Stimulated activated CD8-positive, alpha-beta memory T cell treated with anti-CD3 and anti-CD28 coated beads, Interleukin-15, amount 100 ng/mL, for 24 hours (primary cell): ENCODE measurements around the gene PID1.

Source experiments
- DNase-seq: peaks from one replicate; pipeline ENCODE4 v3.0.0-alpha.2; 2020; ENCODE audit warnings: low read depth

PID1 gene

DNA sequence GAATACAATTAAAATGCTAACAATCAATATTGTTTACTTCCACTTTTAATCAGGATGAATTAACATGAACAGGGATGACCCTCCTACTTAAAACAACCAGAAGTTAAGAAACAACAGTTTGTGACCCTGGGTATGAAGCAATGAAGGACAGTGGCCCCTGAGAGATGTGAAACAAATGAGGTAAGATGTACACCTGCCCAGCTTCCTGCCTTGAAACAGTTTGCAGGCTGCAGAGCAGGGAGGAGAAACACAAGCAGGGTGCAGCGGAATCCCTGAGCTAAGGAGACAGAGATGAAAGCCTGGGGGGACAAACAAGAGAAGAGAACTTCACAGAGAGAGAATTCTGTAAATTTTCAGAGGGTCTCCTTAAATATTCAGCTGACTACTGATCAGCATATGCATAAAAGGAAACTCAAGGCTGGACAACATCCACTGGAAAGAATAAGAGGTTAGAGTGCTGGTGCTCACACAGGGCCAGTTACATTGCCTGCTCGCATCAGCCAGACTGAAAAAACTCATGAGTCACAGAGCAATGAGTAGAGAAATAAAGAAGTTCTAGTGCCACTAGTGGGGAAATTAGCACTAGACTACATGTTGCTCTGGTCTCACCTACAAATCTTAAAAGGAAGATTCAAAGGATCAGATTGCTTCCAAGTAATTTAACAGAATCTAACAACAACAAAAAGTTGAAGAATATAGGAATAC is 106.4 kb downstream of the PID1 start:
- no peak for DNase-seq

DNA sequence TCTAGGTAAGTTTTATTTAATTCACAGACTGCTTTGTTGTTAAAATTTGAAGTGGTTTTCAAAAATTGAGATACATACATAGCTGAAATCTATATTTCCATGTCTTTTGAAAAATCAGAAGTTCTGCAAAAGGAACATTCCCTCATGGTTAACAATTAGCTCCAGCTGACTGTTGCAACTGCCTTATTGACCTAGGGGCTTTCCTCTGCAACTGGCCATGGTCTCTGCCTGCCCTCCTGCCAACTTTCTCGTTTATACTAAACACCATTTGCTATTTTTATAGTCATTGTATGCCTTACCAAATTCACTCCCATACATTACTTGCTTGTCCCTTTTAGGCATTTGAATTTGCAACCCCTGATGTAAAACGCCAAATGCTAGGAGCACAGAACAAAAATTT is 107.2 kb downstream of the PID1 start:
- DNase-seq = no peak

DNA sequence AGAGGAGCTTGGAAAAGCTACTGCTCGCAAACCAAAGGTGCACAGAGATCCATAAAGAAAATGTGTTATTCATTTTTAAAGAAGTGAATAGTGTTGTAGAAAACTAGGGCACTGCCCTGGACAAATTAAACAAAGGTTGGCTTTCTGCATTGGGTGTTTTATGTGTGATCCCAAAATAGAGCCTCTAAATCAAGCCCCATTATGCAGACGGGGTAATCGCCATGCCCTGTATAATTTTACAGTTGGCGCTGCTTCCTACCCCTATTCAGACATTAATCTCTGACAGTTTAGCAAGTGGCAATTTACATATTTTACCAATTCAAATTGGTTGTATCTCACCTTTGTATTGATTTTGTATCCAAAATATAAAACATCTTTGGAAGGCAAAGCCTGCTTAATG is 109.1 kb downstream of the PID1 start:
- DNase-seq = no peak

DNA sequence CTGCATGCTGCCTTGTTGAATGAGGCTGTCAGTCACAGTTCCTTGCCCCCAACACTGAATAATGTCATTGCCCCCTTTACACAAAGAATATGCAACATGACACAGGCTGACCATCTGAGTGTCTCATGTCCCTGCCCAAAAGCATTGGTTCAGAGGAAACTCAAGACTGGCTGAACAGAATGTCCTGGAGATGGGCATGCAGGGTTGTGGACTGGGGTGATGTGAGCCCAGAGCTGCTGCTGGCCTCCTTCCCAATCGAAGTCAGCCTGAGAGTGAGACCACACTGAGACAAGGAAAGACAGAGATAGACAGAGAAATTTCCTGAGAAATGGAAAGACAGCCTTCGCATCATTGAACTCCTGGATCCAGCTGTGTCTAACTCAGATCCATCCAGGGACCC is 110.1 kb downstream of the PID1 start:
- DNase-seq = no peak

DNA sequence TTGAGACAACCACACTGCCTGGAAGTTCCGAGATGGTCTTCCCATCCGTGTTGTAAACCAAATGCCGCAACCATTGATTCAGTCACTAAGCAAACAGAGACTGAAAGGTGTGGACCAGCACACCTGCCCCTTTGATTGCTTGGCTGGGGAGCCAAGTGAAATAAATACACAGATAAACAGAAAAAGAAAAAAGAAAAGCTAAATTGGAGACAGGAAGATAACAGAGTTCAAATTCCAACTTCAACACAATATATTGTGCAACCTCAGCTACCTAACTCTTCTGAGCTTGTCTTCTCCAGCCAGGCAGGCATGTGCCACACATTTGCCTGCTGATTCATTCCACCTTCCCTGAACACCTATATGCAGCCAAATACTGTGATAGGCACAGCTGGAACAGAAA is 110.9 kb downstream of the PID1 start:
- no peak for DNase-seq

DNA sequence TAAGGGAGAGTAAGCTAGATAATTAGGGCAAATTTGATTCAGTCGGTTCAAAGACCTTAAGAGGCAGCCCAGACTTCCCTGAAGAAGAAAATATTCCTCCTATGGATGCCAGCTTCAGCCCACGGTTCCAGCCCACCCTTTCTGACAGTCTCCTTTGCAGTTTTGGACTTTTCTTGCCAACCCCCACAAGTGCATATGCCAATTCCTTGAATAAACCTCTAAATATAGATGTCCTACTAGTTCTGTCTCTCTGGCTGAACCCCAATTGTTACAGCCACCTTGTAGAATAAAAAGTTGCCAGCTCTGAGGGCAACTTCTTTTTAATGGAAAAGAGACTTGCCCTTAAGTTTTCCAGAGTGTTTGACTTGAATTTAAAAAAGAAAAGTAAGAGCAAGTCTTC is 111.7 kb downstream of the PID1 start:
- DNase-seq = no peak

DNA sequence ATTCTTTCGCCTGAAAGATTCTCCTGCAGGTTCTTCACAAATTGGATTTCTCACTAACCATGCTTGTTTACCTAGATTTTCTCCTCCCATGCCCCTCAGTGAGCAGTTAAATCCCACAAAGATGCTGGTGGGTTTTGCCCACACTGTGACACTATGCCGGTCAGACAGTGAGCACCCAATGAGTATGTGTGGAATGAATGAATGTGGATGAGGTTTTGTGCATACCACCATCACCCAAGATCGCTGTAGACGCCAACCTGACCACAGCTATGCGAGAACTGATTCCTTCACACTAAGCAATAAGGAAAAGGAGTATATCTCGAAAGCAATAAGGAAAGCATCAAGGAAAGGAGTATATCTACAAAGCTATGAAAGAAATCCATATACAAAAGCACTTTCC is 116.7 kb downstream of the PID1 start:
- no peak for DNase-seq

DNA sequence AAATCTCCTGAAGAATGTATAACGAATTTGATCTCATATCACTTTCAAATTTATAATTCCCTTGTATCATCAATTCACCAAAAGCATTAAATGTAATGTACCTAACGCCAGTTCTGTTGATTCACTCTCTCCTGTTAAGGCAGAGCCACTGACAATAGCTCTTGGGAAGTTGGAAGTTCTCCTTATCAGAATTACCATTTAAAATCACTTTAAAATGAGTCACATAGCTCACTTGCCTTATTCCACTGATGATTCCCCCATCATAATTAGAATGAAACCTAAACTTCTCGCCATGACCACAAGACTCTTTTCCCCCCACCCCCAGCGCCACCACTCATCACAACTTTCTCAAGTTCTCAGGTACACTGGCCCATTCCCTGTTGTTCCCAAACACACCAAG is 117.1 kb downstream of the PID1 start:
- DNase-seq = no peak

DNA sequence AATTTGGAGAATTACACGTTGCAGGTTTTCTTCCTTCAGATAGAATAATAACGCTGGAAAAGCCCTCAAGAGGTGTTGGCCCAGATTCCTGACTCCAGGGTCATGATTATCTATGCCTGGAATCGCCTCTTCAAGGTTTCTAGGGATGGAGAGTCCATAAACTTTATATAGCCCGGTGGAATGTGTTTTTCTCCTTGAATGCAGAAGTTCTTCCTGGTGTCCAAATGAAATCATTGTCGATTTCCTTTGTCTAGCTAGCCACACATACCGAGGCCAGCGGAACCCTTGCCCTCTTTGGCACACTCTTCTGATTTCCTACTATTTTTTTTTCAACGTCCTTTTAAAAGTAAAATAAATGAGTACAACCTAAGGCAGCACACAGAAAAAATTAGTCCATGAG is 117.8 kb downstream of the PID1 start:
- no peak for DNase-seq

DNA sequence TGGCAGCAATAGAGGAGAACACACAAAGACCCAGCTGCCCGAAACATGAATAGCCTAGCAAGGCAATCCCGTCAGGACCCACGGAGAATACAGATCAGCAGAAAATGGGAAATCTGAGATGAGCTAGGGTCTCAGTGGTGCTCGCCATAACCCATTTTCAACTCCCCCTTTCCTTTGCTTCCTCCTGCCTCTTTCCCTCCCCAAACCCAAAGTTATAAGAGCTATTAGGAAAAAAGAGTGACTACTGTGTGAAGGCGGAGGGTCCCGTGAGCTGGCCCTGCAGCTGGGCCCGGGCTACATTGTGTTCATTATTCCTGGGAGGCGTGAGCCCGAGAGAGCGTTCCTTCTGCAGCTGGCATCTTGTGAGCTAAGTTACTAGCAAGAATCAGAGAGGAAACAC is 118.4 kb downstream of the PID1 start:
- no peak for DNase-seq

DNA sequence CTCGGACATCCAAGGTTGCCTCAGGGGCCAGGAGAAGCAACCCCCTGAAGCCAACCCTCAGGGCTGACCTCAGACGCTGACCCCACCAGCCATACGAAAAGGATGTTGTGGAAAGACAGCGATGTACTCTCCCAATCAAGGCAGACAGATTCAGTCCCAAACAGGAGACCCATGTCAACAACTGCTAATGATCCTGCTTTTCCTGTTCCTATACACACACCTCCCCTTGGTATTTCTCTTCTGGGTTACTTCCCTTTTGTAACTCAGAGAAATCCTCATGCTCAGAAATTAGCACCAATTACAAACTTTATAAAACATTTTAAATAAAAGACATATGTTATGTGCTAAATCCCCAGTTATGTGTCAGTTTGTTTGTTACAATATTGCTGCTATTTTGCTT is 120.8 kb downstream of the PID1 start:
- DNase-seq = no peak

DNA sequence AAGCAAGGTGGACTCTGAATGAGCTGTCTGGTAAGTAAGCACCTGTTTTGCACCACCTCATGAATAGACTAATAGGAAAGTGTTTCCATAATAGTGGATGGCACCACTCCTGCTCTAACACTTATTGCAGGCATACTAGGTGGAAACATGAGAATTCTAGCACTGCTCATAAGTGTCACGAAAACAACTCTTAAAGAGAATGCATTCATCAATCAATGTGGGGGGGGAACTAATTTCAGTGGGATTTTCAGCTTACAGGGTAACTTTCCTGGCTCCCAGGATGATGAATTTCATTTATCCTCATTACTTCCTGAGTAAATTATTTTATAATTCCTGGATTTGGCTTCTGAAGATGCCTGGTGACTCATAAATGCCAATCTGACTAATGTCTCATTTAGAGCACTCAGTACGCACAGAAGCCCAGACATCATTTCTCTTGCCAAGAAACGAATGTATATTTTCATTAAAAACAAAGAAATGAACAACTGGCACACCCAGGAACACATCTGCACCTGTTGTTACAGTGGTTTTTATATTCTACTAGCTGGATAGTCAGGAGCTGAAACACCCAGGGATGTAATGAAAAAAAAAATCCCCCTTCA is 129.6 kb downstream of the PID1 start:
- DNase-seq = no peak

DNA sequence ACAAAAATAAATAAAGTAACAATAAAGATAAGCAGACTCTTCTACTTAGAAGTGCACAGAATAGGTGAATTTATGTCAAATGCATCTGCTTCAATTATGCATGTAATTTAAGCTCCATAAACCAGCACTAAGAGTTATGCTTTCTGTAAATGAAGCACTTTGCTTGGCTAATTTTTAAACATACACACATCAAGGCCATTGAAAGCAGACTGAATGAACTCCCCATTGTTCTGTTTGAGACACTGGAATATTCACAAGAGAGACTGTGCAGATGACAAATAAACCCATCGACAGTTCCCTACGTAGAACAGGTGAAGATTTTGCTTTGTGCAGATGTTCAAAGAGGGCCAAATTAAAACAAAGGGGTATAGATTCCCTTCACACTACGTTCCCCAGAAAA is 133.4 kb downstream of the PID1 start:
- no peak for DNase-seq

DNA sequence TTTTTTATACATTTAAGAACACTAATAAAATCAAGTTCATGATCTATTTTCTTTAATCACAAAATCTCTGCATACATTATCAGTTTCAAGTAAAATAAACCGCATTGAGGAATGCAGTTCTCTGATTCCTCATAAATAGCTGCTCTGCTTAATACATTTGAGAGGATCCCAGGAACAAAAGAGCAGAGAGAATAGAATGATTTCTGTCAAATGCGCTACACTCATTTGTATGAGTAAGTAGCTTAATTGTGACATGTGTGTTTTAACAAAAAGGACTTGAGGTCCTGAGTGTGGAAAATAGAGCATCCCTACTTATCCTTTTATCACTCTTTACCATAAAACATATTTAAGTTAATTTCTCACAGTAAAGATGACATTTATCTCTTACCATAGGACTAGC is 134.0 kb downstream of the PID1 start:
- DNase-seq = no peak

DNA sequence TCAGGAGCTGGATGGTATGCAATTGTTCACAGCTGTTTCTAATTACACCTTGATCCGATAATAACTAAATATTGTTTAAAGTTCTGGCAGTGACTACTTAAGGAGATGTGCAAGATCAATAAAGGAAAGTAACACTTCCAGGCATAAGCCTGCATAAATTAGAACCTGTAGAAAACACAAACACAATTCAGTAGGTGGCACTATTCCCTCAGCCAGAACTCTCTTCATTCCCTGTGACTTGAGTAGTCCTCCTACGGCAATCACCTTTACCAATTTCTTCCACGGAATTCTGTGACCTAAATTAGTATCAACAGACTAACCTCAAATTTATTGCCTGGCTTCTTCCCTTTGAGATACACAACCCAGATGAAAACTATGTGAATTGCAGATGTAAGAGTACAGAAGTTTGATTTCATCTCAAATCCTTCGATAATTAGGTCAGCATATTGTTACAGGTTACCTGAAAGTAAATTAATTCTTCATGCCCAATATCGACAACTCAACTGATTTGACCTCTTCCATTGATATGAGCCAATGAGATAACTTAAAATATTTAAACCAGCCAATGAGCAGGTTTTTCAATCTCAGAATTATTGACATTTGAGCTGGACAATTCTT is 137.8 kb downstream of the PID1 start:
- DNase-seq = no peak

DNA sequence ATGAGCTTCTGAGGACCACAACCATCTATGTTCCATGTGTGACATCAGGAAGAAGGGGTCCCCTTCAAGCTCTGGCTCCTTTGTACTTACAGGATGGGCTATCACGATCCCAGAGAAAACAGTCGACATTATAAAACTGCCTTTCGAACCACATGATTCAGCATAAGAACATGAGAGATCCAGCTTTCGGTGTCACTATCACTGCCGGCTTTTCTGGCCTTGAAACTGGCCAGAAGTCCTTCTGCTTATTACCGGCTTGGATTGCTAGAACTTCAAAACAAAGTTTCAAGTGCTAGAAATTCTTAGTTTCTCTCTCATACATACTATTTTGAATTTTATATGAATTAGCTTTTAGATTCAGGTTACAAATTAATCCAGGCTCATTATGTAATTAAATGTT is 138.9 kb downstream of the PID1 start:
- DNase-seq = no peak

DNA sequence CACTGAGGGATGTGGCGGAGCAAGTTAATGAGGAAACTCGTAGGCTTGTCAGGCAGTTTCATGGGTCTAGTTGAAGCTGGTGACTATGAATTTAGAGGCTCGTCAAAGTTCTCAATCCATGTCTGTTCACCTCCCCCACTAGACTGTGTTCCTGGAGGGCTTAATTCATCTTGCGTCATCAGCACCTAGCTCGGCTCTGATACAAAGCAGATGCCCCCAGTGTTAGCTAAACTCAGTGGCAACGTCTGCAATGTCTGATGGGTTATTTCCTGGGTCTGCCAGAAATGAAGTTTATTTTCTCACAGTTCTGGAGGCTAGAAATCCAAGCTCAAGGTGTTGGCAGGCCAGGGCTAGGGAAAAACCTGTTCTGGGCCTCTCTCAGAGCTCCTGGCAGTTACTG is 140.6 kb downstream of the PID1 start:
- no peak for DNase-seq

DNA sequence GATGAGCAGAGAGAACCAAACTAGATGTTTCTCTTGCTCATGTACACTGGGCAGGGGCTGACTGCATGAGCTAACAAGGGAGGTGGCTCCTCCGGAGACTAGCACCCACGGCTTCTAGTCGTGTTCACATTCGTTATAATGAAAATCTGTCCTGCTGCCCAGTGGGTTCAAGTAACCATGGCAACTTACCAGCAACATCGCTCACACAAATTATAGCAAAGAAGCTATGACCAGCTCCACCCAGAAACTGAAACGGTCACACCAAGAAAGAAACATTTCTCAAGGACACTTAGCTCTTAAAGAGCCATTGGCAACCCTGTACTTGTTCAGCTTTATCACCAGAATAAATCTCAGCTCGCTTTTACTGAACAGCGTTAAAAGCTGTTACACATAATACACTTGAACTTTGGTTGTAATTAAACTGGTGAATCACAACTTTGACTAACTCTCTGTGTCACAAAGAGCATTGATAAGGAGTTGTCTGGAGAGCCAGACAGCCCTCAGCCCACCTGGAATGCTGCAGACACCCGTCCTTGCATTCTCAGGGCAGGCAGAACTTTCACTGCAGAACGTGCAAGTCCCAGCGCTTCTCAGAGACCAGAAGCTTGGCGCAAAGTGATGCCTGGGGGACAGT is 141.2 kb downstream of the PID1 start:
- no peak for DNase-seq

DNA sequence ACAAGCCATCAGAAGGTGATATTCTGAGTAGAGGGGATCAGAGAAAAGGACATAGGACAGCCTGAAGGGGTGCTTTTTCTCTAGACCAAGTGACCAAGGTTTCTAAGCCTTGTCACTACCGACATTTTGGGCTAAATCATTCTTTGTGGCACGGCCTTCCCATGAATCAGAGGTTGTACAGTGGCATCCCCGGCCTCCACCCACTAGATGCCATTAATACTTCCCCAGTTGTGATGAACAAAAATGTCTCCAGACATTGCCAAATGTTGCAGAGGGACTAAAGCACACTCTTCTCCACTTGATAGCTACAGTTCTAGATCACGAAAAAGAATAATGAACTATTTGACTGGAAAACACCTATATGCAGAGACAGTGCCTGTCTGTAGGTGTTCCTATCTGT is 143.6 kb downstream of the PID1 start:
- DNase-seq = no peak

DNA sequence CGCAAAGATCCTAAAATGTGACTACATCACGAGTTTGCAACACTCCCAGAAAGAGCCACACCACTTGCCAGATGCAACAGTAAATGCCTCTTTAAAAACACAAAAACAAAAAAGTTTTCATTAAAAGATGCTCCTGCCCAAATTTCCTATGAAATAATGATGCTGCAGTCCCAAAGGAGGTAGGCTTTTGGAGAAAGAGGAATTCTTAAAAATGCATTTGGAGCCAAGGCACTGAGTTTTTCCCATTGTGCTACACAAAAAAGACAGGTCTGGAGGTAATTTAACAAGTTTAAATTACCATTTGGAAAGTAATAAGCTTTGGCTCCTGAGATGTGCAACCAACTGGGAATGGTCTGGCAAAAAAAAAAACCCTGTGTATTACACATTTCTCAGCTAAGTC is 145.0 kb downstream of the PID1 start:
- no peak for DNase-seq

DNA sequence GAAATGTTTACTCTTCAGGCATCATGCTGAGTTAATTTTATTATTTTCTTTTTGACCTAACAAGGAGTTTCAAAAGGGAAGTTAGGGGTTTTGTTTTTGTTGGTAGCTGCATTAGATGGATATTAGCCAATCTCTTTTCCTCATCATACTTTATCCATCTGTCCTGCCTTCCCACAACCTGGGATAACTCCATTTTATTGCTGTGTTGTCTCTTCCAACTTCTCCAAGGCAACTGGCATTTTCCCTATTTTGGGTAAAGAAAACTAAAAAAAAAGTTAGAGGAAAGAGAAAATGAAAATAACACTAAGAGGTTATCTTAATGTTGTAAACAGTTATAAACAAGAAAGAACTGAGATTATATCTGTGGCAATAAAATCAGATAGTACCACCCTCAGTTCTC is 147.0 kb downstream of the PID1 start:
- DNase-seq = no peak

DNA sequence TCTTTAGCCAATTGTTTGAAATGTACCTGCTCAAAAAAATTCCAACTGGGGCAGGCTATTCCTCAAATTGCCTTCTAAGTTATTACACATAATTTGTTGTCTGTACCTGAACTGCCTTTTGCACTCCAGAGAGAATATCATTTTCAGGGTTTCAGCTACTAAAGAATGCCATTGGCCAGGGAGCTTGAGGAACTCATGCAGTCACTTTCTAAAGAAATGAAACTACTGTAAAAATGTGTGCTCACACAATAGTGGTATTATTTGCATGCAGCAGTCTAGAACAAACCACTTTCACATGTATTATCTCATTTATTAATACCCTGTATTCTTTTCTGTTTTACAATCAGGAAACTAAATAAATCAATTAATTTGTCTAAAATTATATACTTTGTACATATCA is 152.2 kb downstream of the PID1 start:
- no peak for DNase-seq

DNA sequence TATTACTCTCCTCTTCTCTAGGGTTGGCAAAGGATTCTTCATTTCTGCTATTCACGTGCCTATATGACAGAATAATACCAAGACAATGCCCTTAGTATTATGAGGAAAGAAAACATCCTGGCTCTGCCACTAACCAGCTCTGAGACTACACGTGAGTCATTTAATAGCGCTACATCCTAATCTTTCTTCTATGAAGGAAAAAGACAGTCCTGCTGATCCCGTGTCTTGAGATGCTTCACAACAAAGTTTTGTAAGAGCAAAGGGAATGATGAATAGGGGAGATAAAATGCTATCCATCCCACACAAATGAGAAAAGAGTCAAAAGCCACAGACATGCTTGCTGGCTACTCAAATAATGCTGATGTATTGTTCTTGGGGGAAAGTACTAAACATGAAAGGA is 152.8 kb downstream of the PID1 start:
- no peak for DNase-seq

DNA sequence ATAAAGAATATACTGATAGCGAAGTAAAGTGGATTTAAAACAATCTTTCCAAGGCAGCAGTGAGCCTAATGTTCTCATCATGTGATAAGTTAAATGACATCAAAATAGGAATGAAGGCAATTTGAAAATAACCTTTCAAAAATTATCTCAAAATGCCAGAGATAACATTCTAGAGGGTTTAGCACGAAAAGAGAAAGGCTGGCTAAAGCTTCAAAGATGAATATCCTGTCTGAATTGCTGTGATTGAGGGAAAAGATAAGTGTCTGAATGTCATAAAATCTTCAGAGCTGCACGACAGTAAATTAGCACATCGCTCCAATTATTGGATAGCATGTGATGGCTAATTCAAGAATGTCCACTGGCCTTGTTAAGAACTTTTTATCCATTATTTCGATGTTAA is 159.3 kb downstream of the PID1 start:
- no peak for DNase-seq
